GDM1 (cell line): Measurements from ENCODE around the gene UNC45A.
"Not testable (repeated sequence)": the region's sequence is repeated elsewhere in the genome, so short reads cannot be mapped to it uniquely, and the experiment has no call there.

Source experiments
- DNase-seq: peaks from one replicate; lab custom pipeline; 2025; lab: John Stamatoyannopoulos, UW

The UNC45A gene

DNA sequence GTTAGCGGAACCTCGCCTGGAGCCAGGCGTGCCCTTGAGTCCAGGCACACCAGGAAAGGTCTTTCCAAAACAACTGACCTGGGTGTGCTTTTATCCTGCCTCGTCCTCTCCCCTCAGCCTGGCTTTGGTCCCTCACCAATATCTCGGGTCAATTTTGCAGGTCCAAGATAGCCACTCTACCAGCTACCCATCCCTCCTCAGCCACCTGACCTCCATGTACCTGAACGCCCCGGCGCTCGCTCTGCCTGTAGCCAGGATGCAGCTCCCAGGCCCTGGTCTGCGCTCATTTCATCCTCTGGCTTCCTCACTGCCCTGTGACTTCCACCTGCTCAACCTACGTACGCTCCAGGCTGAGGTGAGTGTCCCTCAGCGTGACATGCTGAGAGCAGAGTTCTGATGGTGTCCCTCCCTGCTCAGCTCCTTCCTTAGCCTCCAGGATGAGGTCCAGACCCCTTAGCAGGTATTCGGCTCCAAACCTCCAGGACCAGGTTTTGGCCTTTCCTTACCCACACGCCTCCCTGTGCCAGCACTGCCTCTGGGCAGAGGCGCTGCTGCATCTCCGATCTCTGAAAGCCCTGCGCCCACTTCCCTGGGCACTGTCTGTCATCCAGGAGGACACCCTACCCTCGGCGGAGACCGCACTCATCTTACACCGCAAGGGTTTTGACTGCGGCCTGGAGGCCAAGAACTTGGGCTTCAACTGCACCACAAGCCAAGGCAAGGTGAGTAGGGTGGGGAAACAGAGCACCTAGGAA is 16.9 kb upstream of the UNC45A start:
- no peak for DNase-seq

DNA sequence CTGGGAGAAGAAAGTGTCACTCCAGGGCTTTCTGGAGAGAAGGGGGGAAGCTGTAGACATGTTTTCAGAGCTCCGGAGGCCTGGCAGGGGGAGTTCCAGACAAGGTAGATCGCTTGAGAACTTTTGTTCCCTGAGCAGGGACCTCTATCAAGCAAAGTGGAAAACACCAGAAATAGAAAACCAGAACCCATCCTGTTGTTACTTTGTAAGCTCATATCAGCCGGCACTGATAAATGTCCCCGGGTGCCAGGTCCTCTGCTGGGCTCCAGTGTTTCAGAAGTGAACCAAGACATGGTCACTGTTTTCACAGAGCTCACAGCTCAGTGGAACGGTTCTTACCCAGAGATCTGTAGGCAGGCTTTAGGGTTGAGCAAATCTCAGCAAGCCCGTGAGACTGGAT is 16.2 kb upstream of the UNC45A start:
- no peak for DNase-seq

DNA sequence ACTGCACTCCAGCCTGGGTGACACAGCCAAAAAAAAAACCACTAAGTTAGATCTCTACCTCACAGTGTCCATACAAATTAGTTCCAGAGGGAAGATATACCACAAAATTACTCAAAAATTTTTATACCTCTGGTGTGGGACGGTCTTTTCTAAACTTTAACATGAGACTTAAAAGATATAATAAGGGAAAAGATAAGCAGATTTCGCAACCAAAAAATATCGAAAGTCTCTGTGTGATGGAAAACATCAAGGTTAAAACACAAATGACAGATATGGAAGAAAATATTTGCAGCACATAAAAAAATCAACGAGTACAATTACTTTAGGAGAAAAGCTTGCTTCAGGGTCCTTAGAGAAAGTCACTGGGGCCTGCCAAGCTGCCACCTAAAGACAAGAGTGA is 13.2 kb upstream of the UNC45A start:
- no peak for DNase-seq

DNA sequence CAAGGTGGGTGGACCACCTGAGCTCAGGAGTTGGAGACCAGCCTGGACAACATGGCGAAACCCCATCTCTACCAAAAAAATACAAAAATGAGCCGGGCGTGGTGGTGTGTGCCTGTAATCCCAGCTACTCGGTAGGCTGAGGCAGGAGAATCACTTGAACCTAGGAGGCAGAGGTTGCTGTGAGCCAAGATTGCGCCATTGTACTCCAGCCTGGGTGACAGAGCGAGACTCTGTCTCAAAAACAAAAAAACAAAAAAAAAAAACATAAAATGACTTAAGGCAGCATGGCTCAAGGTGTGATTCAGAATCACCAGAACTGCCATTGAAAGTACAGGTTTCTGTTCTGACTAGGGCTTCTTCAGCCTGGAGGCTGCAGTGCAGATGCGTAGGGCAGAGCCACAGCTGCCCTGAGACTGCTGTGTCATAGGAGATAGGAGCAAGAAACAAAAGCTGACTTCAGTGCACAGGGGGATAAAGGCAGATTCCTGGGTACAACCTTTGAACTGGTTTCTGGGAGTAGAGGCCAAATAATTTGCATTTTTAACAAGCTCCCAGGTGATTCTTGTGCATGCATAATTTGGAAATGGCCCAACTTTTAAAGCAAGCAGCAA is 12.3 kb upstream of the UNC45A start:
- not testable (repeated sequence) for DNase-seq

DNA sequence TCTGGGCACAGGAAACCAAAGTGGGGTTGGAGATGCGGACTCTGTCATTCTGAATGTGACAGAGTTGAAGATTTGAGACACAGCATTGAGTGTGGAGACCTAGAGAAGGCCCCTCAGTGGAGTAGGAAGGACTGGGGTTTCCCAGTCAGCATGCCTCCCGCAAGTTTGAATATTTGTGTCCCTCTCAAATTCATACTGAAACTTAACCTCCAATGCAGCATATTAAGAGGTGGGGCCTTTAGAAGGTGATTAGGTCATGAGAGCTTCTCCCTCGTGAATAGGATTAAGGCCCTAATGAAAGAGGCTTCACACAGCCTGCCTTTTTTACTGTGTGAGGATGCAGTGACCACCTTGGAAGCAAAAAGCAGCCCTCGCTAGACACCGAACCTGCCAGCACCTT is 10.7 kb upstream of the UNC45A start:
- DNase-seq: no peak

DNA sequence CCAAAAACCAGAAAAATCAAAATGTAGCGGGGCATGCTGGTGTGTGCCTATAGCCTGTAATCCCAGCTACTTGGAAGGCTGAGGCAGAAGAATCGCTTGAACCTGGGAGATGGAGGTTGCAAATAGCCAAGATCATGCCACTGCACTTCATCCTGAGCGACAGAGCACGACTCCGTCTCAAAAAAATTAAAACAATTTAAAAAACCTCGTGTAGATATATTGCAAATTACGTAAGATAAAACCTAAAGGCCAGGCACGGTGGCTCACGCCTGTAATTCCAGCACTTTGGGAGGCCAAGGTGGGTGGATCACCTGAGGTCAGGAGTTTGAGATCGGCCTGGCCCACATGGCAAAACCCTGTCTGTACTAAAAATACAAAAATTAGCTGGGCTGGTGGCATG is 8.3 kb upstream of the UNC45A start:
- not testable (repeated sequence) for DNase-seq

DNA sequence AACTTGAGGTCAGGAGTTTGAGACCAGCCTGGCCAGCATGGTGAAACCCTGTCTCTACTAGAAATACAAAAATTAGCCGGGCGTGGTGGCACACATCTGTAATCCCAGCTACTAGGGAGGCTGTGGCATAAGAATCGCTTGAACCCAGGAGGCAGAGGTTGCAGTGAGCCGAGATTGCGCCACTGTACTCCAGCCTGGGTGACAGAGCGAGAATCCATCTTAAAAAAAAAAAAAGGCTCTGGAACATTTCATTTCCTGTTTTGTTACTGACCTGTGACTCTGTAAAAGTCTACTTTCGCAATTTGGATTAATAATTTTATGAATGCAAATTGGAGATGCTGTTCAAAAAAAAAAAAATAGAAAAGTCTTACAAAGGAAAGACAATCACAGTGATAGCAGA is 7.0 kb upstream of the UNC45A start:
- not testable (repeated sequence) for DNase-seq

DNA sequence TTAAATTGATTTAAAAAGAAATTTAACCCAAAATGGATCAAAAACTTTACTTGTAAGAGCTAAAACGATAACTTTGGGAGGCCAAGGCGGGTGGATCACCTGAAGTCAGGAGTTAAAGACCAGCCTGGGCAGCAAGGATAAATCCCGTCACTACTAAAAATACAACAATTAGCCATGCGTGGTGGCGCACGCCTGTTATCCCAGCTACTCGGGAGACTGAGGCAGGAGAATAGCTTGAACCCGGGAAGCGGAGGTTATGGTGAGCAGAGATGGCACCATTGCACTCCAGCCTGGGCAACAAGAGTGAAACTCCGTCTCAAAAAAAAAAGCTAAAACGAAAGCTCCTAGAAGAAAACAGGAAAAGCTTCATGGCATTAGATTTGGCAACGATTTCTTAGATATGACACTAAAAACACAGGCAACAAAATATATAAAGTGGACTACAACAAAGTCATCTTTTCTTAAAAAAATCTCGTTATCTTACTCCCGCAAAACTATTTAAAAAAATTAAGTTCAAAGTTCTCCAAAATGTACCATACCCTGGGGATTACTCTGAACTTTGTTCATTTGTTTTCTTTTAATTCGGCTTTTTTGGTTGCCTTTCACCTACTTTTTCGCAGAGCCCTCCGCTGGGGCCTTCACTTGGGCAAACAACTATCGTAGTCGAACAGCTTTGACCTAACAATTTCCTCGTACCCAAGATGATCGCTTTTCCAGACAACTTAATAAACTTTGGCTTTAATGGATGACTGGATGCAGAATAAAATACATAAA is 5.7 kb upstream of the UNC45A start:
- no peak for DNase-seq

DNA sequence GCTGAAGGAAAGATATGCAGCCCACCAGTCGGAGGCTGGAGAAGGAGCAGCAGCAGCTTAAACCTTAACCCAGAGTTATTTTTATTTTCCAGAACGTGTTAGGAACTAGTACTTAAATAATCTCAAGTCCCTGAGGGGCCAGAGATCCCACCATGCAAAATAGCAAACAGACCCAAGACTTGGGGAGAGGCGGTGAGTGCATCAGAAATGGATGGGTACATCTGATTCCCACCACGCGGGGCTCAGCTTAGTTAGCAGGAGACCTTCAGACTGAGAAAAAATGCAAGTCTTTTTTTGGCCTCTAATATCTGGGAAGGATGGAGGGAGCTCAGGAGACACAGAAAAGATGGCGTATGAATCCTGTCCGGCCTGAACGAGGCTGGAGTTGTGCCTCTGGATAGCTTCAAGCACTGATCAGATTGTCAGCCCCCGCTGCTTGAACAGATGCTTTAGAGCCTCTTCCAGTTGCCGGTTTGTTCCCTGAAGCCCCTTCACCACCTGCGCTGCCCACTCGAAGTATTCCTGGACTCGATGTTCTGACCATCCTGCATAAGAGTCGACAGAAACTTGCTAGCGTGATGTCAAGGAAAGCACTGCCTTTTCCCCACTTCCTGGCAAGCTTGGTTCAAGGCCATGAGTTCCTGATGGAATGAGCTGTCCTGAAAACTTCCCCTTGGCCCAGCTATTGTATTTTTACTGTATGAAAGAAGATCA is 4.1 kb upstream of the UNC45A start:
- DNase-seq: no peak

DNA sequence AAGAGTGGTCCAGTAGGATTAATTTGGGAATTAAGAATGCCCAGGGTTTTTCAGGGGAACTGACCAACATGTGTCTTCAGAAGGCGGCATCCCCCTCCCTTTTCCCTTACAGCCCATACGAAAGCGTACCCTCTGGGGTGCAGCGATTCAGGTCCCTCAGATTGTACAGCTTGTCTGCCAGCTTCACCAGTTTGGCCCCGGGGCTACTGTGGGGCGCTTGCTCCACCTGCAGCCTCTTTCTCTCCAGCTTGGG is 3.6 kb upstream of the UNC45A start:
- no peak for DNase-seq

DNA sequence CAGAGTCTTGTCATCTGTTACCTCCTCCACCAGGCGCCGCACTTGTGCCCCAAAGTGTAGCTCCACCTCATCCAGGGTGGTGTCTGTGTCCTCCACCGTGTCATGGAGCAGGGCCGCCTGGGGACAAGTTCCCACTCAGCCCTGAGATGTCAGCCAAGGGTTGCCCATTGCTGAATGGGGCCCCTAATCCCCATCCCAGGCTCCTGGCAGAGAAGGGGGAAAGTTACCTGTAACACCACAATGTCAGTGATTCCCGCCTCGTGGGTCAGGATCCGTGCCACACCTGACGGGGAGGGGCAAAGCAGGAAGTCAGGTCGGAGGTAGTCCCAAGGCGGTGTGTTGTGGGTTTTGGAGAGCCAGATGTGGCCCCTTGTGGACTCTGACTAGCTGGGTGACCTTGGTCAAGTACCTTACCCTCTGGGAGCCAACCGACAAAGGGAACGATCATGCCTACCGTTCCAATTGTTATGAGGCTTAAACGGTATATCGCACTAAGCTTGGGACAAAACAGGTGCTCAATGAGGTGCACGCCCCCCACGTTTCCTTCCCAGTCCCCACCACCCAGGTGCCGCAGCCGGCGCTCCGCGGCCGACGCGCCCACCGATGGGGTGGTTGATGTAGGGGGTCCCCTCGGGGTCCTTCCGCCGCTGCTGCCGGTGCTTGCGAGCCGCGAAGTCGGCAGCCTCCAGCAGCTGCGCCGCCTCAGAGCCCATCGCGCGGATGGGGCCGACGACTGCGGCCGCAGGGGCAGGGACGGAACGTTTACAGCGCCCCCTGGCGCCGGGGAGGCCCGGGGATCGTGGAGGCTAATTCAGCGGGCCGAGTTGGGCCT is 3.0 kb upstream of the UNC45A start, which contains the start of gene HDDC3:
Gene HDDC3, minus strand, starts transcription at position 722 of the 832 bp plus-strand sequence. Its CDS starts 9 bp downstream, at position 713.
- DNase-seq: peak; percentile 79

DNA sequence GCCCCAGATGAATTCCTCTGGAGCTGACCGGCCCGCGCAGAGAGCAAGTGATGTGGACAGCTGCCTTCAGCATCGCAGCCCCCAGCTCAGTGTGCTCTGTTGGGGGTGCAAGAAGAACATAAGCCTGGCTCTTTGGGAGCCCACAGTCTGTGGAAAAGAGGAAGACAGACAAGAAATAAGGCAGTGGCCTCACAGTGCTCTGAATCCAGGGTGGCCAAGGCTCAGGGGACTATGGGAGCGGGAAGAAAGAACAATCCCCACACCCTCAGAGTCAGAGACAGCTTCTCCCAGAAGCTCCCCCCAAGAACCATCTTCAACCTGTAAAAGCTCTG is 2.5 kb upstream of the UNC45A start:
- DNase-seq: no peak

DNA sequence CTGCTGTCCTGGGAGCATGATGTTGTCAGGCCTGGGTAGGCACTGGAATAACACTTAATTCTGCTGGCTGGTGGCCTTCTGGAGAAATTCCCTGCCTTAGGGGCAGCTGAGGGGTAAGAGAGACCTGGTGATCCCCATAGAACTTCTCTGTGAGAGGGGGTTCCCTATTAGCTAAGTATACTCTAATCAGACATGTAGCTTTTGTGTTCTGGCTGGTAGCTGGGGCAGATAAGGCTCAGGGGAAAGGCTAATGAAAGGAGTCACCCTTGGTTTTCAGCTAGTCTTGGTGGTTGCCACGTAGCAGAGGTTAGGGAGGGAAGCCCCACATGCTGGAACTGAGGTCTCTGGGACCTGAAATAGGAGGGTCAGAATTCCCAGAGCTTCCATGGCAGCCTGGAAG is 1.8 kb upstream of the UNC45A start:
- DNase-seq: no peak

DNA sequence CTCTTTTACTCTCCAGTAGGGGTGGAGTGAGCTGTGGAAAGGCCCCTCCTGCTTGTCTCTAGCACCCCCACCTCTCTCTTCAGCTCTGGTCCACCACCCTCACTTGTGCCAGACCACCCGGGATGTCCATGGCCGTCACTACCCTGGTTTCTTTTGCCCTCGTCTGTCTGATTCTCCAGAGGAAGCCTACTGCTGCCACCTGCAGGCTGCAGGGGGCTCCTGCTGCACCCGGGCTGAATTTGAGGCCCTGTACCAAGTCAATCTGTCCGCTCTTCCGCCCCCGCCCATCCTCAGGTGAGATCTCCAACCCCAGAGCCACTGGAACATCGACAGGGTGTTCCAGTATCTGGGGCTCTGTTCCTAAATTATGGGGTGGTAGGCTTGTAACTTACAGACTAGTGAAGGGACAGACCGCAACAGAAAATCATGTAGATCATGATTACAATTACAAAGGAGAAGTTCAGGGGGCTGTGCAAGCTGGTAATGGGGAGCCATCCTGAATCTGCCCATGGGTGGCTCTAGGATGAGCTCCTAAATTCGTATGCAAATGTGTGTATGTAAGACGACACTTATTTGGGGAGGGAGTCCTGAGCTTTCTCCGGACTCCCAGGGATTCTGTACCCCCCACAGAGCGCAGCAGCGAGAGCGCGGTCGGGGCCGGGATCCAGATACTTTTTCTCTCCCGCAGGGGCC is 683 bp upstream of the UNC45A start:
- DNase-seq: peak; percentile 67

DNA sequence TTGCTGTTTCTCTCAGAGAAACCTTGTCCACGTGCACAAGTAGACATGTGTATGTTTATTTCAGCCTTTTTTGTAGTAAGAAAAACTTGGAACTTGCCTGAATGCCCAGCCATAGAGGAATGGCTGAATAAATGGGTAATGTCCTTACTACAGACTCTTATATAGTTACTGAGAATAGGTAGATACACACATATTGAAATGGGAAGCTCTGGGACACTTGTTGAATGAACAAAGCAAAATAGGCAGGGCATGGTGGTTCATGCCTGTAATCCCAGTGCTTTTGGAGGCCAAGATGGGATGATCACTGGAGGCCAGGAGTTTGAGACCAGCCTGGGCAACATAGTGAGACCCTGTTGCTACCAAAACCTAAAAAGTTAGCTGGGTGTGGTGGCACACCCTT is 1.7 kb downstream of the UNC45A start:
- DNase-seq: no peak

DNA sequence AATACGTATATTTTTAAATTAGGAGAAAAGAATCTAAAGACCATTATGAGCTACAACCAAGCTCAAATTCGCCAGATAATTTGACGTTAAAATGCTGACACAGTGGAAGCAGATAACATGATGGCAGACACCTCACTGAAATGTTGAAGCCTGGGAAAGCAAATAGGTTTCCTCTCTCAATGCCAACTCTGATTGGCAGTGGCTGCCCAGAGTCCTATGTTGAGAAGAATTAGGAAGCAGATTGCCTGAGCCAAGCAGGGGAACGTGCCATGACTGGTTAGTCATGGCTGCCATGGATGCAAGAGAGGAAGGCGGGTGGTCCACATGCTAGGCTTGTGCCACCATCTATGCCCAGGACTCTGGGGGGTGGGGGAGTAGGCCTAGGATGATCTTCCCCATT is 3.2 kb downstream of the UNC45A start:
- DNase-seq: no peak

DNA sequence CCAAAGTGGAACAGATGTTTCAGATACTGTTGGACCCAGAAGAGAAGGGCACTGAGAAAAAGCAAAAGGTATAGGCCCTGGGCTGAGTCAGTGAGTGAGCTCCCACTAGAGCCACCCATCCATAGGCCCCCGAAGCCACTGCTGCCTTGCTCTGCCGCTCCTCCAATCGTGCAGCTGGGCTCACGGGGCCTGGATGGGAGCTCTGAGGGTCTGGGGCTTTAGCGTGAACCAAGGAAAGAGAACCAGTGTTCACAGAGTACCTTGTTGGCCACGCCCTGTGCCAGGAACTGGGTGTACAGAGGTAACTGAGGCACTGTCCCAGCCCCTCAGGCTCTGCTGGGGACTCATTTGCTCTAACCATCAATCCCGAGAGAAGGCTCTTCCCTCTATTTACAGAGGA is 4.7 kb downstream of the UNC45A start:
- DNase-seq: no peak

DNA sequence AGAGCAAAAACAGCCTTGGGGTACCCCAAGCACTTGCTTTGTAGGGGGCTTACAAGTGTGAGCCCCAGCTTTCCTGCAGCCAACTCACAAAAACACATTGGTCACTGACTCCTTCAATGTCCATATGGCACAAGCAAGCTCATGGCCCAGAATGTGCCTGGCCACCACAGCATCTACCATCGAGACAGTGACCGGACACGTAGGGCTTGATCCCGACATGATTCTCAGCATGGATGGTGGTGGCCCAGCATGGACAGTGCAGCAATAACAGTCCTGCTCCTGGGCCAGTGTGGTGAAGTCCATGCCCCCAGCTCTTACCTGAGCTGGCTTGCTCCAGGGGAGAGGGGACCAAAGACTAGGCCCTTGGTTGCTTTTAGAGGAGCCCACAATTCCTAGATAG is 6.0 kb downstream of the UNC45A start:
- no peak for DNase-seq

DNA sequence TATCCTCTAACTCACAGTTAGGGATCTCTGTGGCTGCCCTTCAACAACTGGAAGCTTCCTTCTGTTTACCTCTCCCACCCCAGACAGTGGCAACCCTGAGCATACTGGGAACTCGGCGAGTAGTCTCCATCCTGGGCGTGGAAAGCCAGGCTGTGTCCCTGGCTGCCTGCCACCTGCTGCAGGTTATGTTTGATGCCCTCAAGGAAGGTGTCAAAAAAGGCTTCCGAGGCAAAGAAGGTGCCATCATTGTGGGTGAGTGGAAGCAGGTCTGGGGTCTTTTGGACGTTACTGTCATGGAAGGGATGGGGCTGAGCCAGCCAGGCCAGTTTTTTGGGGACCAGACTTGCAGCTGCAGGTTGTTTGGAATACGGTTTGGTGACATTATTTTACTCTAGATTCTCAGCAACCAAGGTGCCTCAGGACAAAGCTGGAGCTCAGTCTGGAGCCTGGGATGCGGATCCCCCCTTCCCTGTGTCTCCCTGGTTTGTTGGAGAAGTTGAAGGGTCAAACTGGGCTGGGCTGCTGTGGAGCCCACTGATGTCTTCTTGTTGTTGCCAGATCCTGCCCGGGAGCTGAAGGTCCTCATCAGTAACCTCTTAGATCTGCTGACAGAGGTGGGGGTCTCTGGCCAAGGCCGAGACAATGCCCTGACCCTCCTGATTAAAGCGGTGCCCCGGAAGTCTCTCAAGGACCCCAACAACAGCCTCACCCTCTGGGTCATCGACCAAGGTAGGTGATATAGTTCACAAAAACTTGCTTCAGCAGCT is 7.5 kb downstream of the UNC45A start:
- no peak for DNase-seq

DNA sequence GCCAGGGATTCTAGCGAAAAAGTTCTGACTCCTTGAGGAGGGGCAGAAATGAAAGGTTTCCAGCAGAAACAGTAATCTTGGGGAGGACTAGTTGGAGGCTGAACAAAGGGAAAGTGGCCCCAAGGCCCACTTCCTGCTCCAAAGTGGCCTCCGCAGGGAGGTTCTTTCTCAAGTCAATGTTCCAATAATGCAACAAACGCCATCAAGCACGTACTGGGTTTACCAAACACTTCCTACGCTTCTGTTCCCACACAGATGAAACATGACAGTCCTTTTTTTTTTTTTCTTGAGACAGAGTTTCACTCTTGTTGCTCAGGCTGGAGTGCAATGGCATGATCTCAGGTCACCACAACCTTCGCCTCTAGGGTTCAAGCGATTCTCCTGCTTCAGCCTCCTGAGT is 10.0 kb downstream of the UNC45A start:
- no peak for DNase-seq

DNA sequence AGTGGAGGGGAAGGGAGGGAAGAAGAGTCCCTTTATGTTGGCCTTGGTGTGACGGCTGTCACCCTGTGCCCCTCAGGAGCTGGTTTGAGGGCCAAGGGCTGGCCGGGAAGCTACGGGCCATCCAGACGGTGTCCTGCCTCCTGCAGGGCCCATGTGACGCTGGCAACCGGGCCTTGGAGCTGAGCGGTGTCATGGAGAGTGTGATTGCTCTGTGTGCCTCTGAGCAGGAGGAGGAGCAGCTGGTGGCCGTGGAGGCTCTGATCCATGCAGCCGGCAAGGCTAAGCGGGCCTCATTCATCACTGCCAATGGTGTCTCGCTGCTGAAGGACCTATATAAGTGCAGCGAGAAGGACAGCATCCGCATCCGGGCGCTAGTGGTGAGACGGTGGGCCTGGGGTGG is 11.5 kb downstream of the UNC45A start:
- DNase-seq: no peak
